Hindlimb muscle (tissue), 1 donor: ENCODE results near the gene MACROH2A2. TPM values are rescaled to one million over a fixed set of nuclear protein-coding genes. Genes with fewer than 3 reads are reported as not detected.
A peak's percentile ranks its signal among the peaks of the same experiment; 100 is the strongest.
"Not testable (repeated sequence)": the region's sequence is repeated elsewhere in the genome, so short reads cannot be mapped to it uniquely, and the experiment has no call there.

Experiments used
- DNase-seq: peaks from one replicate; pipeline ENCODE4 v3.0.0-alpha.2; 2013
- polyA plus RNA-seq: library from polyadenylated mRNA; unstranded; fragments of 120-200 nt; gene quantifications from one replicate; pipeline ENCODE4 v1.2.1, GENCODE V29; 2013; ENCODE audit not compliant: insufficient read length

The MACROH2A2 gene
- polyA plus RNA-seq, 1 donor, result 20.5 TPM

- peak; percentile 65 for DNase-seq
Observed at GRCh38 chr10:70132098-70133029, 79.7 kb downstream of the MACROH2A2 start, which contains the start of gene AIFM2. Gene AIFM2, minus strand, starts transcription at chr10:70132825. Its CDS starts 8,741 bp downstream, at chr10:70124084.

- DNase-seq, result no peak
Observed at GRCh38 chr10:70135046-70135445, 82.4 kb downstream of the MACROH2A2 start.

DNA sequence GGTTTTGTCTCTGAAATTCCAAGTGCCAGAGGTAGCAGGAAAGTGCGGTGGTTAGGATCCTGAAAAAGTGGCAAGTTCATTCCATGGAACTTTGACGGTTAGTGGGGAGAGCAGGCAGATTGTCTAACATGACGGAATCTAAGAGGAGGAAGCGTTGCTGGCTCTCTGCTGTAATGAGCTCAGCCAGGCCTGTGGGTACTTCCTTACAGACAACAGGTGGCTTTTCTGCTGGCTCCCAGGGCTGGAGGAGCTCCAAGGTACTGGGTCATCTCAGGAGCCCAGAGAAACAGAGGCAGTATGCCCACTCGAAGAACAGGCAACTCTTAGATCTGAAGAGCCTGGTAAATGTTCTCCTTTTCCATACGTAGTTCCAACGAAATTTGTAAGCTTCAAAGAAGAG, 83.0 kb downstream of the MACROH2A2 start:
- no peak for DNase-seq

GRCh38 chr10:70137135-70137534, 84.5 kb downstream of the MACROH2A2 start:
- DNase-seq, result no peak

GRCh38 chr10:70137927-70138883, 85.6 kb downstream of the MACROH2A2 start:
- no peak for DNase-seq

DNA sequence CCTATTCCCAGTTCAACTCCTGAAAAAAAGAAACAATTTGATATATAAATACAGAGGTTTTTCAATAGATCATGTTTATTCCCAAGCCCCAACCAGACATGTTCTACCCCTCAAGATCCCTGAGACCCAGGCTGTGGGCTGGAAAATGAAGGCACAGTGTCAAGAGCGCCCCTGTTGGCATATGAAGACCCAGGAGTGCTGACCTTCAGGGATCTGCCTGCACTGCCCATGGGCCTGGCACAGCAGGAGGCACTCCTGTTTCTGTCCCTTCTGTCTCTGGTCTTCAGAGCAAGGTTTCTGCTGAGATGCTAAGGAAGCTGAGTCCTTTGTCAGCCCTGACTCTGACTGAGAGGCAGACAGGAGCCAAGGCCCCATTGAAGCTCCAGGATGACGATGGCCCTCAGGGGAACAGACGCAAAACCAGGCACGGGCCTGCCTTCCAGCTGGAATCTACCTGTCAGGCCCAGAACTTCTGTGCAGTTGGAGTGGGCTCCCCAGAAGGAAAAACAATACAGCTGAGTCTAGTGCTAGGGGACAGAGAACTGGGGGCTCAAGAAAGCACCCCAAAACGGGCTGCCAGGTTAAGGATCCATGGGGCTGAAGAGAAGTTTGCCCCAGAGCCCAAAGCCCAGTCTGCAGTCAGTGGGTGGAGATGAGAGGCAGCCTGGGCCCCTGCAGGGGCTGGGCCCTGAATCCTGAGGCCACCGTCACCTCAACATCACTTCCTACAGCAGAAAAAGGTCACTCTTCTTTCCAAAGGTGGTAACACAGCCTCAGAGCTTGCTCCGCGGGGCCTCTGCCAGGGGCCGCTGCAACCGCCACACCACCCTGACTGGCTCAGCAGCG, 86.7 kb downstream of the MACROH2A2 start:
- DNase-seq, result no peak

DNA sequence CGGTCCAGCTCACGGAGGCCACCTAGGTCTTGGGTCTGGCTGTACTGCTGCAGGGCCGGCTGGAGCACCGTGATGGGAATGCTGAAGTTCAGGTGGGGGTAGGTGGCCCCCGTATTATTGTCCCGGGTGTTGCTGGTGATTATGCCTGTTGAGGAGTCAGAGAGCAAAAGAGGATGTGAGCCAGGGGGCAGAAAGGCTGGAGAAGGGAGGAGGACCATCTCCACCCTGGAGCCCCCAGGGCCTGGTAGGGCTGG, 87.3 kb downstream of the MACROH2A2 start:
- DNase-seq, result no peak

DNA sequence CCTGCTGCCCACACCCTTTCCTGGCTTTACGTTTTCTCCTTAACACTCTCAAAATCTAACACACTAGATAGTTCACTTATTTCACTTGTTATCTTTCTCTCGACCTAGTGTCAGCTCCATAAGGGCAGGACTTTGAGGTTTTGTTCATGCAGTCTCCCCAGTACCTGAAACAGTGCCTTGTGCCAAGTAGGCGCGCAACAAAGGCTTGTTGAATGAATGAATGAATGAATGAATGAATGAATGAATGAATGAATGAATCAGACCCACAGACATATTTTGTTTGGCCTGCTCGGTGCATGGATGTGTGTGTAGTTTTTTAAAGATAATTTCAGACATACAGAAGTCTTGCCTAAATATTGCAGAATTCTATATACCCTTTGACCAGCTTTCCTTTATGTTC, 87.7 kb downstream of the MACROH2A2 start:
- no peak for DNase-seq

- DNase-seq, result no peak
Observed at GRCh38 chr10:70142555-70142954, 89.9 kb downstream of the MACROH2A2 start.

DNA sequence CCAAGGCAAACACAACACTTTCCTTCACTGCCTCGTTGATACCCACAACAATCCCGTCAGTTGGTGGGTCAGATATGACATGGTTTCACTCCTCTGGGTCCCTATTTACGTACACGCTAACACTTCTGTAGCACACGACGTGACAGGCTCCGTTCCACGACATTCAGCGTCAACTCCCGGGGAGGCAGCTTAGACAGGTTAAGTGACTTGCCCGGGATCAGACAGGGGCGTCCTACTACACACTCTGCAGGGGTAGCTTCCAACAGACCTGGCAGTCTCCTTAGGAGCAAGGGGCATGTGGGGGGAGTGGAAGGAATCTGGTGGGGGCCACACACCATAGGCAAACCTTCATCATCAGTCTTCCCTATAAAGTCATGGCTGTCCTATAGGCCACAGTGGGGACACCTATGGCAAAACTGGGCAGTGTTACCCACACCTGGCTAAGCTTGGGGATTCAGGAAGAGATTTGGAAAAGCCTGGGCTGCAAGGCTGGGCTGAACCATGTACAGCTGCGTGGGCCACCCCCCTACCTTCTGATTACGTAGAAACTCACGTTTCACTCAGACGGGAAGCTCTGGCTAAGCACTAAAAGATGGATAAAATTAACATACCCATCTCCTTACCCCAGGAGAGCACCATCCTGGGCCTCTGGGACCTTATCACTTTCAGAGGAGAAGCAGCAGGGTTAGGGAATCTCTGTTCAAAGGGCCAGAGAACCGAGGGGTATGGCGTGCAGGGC, 91.9 kb downstream of the MACROH2A2 start:
- DNase-seq, result no peak

- DNase-seq, result no peak
Observed at GRCh38 chr10:70145166-70145665, 92.6 kb downstream of the MACROH2A2 start.

DNA sequence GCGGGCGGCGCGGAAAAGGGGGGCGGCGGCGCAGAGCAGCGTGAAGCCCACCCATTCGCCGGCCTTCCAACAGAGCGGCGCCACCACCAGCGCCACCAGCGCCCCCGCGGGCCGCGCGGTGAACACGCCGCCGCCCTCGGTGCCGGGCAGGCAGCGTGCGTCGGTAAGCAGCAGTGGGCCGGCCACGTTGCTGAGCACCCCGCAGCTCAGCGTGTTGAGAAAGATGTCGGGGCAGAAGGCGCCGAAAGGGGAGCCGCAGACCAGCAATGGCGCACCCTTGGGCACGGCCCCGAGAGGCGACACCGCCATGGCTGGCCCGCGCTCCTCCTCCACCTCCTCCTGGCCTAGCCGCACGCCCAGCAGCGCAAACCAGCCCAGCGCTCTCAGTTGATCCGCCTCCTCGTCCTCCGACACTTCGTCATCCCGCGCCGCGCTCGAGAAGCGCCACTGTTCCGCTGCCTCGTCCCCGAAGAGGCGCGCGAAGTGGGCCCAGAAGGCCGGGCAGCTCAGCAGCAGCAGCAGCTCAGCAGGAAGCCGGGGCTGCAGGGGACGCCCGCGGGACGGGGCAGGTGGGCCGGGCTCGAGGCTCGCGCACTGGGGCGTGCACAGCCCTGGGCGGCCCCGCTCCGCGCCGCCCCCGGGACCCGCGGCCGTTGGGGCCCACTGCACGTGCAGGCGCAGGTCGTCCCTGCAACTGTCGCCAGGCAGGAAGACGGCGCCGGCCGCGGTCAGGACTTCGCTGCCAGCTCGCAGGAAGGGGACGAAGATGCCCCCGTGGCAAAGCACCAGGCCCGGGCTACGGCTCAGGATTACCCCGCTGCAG, 93.2 kb downstream of the MACROH2A2 start:
- DNase-seq, result peak; percentile 64

DNA sequence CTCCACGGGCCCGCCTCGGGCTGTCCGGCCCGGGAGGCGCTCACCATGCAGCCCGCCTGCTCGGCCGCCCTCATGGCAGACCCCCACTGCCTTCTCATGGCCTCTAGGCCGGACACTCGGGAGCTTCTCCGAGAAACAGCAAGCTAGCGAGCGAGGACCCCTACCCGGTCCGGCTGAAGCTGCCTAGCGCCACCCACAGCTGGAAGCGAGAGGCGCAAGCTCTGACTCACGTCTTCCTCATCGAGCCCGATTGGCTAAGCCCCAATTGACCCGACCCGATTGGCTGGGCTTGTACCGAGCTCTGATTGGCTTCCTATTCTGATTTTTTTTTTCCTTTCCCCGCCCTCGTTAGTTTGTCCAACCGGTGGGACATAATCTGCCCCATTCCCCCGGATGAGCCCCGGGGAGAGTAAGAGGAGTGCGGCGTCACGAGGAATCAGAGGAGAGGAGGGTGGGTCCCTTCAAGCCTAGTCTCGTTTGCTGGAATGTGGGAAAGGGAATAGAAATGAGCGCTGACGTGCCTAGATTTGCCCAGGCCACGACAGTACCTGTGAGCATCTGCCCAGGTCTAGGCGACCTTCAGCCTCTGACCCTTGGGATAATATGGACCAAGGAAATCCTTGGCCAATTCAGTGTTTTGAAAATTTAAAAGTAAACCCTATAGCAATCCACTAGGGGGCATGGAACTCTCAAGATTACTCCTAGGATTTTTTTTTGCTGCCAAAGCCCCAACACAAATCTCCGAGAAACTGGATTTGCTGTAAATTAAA, 94.0 kb downstream of the MACROH2A2 start, which contains the start of gene TYSND1:
Gene TYSND1, minus strand, starts transcription at position 212 of the 770 bp plus-strand sequence. Its CDS starts 114 bp downstream, at position 98.
- peak; percentile 99 for DNase-seq

DNA sequence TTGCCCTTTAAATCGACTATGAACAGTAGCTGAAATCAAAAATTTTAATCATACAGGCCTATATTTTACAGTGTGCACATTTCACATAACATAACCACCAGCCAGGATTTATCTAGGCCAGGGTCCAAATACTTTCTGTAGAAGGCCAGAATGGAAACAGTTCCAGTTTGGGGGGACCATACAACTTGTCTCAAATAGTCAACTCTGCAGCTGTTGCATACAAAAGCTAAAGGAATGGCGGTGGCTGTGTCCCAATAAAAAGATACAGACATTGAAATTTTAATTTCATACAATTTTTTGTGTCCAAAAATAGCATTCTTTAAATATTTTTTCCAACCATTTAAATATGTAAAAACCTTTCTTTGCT, 94.6 kb downstream of the MACROH2A2 start:
- DNase-seq, result no peak

DNA sequence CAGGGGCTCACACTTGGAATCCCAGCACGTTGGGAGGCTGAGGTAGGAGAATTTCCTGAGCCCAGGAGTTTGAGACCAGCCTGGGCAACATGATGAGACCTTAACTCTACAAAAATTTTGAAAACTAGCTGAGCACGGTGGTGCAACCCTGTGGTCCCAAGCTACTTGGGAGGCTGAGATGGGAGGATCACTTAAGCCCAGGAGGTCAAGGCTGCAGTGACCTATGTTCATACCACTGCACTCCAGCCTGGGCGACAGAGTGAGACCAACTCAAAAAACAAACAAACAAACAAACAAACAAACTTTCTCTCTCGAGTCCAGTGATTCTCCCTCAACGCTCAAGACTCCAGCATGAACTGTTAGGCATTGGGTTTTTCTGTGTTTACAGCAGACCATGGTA, 95.9 kb downstream of the MACROH2A2 start:
- DNase-seq, result no peak

DNA sequence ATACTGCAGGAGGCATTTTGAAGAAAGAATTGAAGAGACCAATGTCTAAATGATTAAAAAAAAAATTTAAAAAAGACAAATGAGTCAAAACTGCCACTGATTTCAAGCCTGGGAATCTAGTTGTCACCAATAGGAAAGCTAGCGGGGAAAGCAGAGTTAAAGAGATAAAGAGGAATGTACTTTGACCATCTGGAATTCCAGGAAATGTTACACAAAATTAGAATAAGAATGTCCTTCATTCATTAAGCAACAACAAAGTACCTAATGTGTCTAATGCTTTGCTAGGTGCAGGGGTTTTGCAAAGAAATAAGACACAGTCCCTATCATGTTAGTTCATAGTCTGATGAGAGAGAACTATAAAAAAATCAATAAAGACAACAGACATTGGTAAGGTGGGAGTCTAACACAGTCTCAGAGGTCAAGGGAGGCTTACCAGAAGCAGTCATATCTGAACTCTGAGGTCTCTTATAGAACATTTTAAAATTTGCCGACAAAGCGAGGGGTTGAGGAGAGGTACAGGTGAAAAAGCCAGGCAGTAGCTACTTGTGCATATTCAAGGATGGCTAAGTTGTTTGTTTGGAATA, 102.7 kb downstream of the MACROH2A2 start:
- no peak for DNase-seq

DNA sequence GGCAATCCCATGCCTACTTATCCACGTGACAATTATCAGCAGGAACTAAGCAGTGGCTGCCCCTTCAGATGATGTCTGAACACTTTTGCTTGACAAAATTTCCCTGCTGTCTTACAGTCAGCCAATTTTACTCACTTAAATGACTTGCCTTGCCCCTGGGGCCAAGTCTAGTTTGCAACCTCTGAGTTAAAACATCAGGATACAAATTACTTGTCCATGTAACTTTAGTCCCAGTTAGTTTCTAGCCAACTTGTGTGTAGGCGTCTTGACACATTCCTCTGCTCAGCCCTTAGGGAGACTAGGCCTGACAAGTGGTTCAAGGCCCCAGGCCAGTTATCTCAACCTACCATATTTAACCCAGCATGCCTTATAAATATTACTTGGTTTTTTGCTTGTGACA, 105.5 kb downstream of the MACROH2A2 start:
- no peak for DNase-seq

DNA sequence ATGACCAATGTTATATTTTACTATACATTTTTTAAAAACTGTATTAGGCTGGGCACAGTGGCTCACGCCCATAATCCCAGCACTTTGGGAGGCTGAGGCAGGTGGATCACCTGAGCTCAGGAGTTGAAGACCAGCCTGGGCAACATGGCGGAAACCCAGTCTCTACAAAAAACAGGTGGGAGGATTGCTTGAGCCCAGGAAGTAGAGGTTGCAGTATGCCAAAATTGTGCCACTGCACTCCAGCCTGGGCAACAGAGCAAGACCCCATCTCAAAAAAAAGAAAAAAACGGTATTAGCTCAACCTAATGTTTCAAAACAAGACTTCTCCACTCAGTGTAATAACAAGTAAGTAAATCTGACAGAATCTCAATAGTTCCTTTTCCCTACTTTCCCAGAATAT, 106.7 kb downstream of the MACROH2A2 start:
- not testable (repeated sequence) for DNase-seq

DNA sequence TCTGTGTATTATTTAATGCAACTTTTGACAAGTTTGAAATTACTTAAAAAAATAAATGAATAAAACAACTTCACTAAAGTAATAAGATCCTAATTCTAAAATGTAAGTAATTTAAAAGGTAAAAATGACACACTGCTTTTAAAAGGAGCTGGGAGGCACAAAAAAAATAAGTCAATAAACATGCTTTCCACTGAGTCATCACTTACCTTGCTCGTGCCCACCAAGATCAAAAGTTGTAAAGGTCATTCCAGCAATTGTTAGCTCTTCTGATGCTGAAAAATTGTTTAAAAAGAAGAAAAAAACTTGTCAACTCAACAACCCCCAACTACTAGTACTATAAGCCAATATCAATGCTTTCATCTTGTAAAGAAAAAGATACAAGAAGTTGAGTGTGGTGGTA, 108.2 kb downstream of the MACROH2A2 start:
- no peak for DNase-seq
